ENCODE measurements around the gene MEAF6.
"Not testable (repeated sequence)": the region's sequence is repeated elsewhere in the genome, so short reads cannot be mapped to it uniquely, and the experiment has no call there.

The MEAF6 gene

DNA sequence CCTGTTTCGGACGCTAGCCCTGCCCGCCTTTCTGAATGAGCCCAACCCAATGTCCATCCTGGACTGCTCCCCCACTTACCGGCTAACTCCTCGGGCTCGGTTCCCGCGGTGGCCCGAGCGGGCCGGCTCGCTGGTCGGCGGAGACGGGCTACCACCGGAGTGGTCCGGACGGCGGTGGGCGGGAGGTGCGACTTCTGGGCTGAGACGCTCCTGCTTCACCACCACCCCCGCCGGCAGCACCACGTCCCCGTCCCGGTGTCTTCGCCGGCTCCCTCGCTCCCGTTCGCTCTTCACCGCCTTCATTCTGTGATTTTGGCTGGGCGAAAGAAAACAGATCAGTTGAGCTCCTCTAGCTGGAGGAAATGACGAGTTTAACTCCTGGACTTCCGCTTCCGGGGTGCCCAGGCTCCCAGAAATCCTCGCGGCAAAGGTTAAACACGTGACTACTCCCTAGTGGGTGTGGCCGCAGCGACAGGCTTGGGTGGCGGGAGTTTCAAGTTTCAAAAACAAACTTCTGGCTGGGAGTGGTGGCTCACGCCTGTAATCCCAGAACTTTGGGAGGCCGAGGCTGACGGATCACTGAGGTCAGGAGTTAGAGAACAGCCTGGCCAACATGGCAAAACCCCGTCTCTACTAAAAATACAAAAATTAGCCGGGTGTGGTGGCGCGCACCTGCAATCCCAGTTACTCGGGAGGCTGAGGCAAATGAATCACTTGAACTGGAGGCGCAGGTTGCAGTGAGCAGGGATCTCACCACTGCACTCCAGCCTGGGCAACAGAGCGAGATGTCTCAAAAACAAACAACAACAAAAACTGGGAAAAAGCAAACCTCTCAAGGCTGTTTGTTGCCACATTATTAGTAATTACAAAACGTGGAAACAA, 39.6 kb upstream of the MEAF6 start, which contains the start of gene SNIP1:
TSS of gene SNIP1 (minus strand) at position 367 of the 882 bp plus-strand sequence. CDS start at position 303, 64 bp downstream.
- H3K36me3 ChIP-seq (ENCODE audit: control insufficient read depth, insufficient read depth, low read length), result peaks cover 5% of the 10 kb centered on the region
- DNase-seq, result peak; percentile 79 to 89 (median 87)
- peak within 1 kb of the TSS; percentile 88 for H3K27ac ChIP-seq (ENCODE audit: insufficient read depth, low read length, poor library complexity, severe bottlenecking)
- no peaks in the 10 kb centered on the region for H3K27me3 ChIP-seq (replicated peaks; ENCODE audit: control insufficient read depth, insufficient read depth, low read length, poor library complexity, severe bottlenecking)
- H3K9me3 ChIP-seq (ENCODE audit: control insufficient read depth, low read length), result no peaks in the 10 kb centered on the region
- peaks cover 12% of the 10 kb centered on the region for H3K4me1 ChIP-seq (ENCODE audit: control insufficient read depth, insufficient read depth, low read length, poor library complexity, severe bottlenecking)
- H3K4me3 ChIP-seq (ENCODE audit: insufficient read depth, low read depth, low read length, poor library complexity, severe bottlenecking), result peak within 1 kb of the TSS; percentile 98

DNA sequence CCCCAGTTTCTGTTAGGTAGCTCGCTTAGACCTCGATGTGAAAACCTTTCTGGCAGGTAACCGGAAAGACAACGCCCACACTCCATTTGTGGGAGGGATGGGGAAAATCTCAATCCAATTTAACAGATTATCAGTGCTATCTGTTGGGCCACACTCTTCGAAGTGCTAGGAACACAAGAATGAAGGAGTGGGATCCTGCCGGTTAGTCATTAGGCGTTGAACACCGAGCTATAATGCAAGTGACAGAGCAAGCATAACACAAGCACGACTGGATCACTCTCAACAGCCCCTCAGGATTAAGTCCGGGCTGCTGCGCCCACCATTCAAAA, 39.0 kb upstream of the MEAF6 start:
- peaks cover 10% of the 10 kb centered on the region for H3K36me3 ChIP-seq (ENCODE audit: control insufficient read depth, insufficient read depth, low read length)
- H3K4me1 ChIP-seq (ENCODE audit: control insufficient read depth, insufficient read depth, low read length, poor library complexity, severe bottlenecking), result peaks cover 12% of the 10 kb centered on the region
- no peaks in the 10 kb centered on the region for H3K27me3 ChIP-seq (replicated peaks; ENCODE audit: control insufficient read depth, insufficient read depth, low read length, poor library complexity, severe bottlenecking)
- no peak for DNase-seq
- peak overlapping the region; percentile 88 for H3K27ac ChIP-seq (ENCODE audit: insufficient read depth, low read length, poor library complexity, severe bottlenecking)
- H3K4me3 ChIP-seq (ENCODE audit: insufficient read depth, low read depth, low read length, poor library complexity, severe bottlenecking), result peak overlapping the region; percentile 98
- no peaks in the 10 kb centered on the region for H3K9me3 ChIP-seq (ENCODE audit: control insufficient read depth, low read length)

DNA sequence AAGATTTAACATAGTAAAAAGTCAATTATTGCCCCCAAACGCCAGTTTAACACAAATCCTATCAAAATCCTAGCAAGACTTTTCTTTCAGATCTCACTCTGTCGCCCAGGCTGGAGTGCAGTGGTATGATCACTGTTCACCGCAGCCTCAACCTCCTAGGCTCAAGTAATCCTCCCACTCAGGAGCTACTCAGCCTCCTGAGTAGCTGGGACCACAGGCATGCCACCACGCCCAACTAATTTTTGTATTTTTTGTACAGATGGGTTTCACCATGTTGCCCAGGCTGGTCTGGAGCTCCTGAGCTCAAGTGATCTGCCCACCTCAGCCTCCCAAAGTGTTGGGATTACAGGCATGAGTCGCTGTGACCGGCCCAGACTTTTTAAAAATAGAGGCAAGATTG, 34.8 kb upstream of the MEAF6 start:
- H3K4me1 ChIP-seq (ENCODE audit: control insufficient read depth, insufficient read depth, low read length, poor library complexity, severe bottlenecking), result peaks cover 12% of the 10 kb centered on the region
- H3K27me3 ChIP-seq (replicated peaks; ENCODE audit: control insufficient read depth, insufficient read depth, low read length, poor library complexity, severe bottlenecking), result no peaks in the 10 kb centered on the region
- no peak overlapping the region for H3K27ac ChIP-seq (ENCODE audit: insufficient read depth, low read length, poor library complexity, severe bottlenecking)
- DNase-seq, result no peak
- no peaks in the 10 kb centered on the region for H3K9me3 ChIP-seq (ENCODE audit: control insufficient read depth, low read length)
- H3K4me3 ChIP-seq (ENCODE audit: insufficient read depth, low read depth, low read length, poor library complexity, severe bottlenecking), result no peak overlapping the region
- peaks cover 38% of the 10 kb centered on the region for H3K36me3 ChIP-seq (ENCODE audit: control insufficient read depth, insufficient read depth, low read length)

DNA sequence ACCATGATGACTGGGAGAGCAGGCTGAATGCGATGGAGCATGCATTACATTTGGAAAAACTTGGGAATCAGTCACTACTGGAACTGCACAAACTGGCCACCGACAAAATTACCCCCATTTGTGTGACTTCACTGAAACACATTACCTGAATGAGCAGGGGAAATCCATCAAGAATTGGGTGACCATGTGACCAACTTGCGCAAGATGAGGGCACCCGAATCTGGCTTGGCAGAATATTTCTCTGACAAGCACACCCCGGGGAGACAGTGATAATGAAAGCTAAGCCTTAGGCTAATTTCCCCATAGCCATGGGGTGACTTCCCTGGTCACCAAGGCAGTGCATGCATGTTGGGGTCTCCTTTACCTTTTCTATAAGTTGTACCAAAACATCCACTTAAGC, 30.5 kb upstream of the MEAF6 start:
- H3K36me3 ChIP-seq (ENCODE audit: control insufficient read depth, insufficient read depth, low read length), result peaks cover 48% of the 10 kb centered on the region

DNA sequence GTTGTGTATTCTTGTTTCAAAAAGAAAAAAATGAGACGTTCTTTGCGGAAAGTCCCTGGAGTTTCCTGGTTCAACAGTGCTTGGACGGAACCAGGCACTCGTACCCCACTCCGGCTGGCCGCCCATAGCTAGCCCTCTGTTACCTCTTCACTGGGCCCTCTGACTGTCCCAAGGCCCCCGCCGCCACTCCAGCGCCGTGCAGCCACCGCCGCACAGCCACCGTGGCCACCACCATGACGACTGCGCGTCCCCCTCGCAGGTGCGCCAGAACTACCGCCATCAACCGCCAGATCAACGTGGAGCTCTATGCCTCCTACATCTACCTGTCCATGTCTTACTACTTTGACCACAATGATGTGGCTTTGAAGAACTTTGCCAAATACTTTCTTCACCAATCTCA, 30.0 kb upstream of the MEAF6 start:
- Histone ChIP-seq H3K27ac (ENCODE audit: insufficient read depth, low read length, poor library complexity, severe bottlenecking) (no peak overlapping the region), H3K27me3 (replicated peaks; ENCODE audit: control insufficient read depth, insufficient read depth, low read length, poor library complexity, severe bottlenecking) (no peaks in the 10 kb centered on the region), H3K9me3 (ENCODE audit: control insufficient read depth, low read length) (no peaks in the 10 kb centered on the region), H3K4me1 (ENCODE audit: control insufficient read depth, insufficient read depth, low read length, poor library complexity, severe bottlenecking) (no peaks in the 10 kb centered on the region), H3K4me3 (ENCODE audit: insufficient read depth, low read depth, low read length, poor library complexity, severe bottlenecking) (no peak overlapping the region), H3K36me3 (ENCODE audit: control insufficient read depth, insufficient read depth, low read length) (peaks cover 52% of the 10 kb centered on the region)
- no peak for DNase-seq

More for the DNA sequence above, 30.5 kb upstream of the MEAF6 start:
- no peak overlapping the region for H3K4me3 ChIP-seq (ENCODE audit: insufficient read depth, low read depth, low read length, poor library complexity, severe bottlenecking)
- no peaks in the 10 kb centered on the region for H3K4me1 ChIP-seq (ENCODE audit: control insufficient read depth, insufficient read depth, low read length, poor library complexity, severe bottlenecking)
- H3K27me3 ChIP-seq (replicated peaks; ENCODE audit: control insufficient read depth, insufficient read depth, low read length, poor library complexity, severe bottlenecking), result no peaks in the 10 kb centered on the region
- DNase-seq, result no peak
- no peaks in the 10 kb centered on the region for H3K9me3 ChIP-seq (ENCODE audit: control insufficient read depth, low read length)
- H3K27ac ChIP-seq (ENCODE audit: insufficient read depth, low read length, poor library complexity, severe bottlenecking), result no peak overlapping the region

DNA sequence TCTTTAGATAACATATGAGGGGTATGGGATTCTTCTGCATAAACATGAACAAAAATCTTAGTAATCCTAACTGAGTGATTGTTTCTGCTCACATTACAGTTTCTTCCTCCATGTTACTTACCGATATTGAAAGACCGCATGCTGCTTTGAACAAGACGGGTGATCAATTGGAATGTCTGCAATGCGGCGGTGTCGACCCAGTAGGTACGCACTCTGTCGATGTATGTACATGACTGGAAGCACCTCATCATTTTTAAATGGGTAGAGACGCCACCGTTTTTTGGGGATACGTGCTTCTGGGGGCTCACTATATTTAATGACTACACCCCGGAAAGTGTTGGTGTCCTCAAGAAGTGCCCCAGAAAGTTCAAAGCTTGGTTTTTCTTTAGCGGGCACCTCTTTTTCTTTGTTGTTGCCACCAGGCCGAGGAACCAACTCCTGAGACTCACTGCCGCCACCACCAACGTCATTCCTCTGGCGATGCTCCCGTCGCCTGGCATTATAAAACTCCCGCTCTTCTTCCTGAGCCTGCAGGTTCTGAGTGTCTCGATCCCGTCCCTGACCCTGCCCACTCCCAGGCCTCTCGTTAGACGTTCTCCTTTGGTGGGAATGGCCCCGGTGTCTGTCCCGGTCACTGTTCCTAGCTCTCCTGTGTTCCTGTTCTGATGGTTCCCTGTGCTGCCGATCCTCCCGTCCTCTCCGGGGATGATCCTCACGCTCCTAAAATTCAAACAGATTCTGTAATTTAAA, 25.6 kb upstream of the MEAF6 start:
- Histone ChIP-seq H3K27ac (ENCODE audit: insufficient read depth, low read length, poor library complexity, severe bottlenecking) (no peak overlapping the region), H3K4me3 (ENCODE audit: insufficient read depth, low read depth, low read length, poor library complexity, severe bottlenecking) (no peak overlapping the region), H3K36me3 (ENCODE audit: control insufficient read depth, insufficient read depth, low read length) (peaks cover 56% of the 10 kb centered on the region), H3K9me3 (ENCODE audit: control insufficient read depth, low read length) (no peaks in the 10 kb centered on the region), H3K4me1 (ENCODE audit: control insufficient read depth, insufficient read depth, low read length, poor library complexity, severe bottlenecking) (no peaks in the 10 kb centered on the region), H3K27me3 (replicated peaks; ENCODE audit: control insufficient read depth, insufficient read depth, low read length, poor library complexity, severe bottlenecking) (no peaks in the 10 kb centered on the region)
- DNase-seq, result no peak

DNA sequence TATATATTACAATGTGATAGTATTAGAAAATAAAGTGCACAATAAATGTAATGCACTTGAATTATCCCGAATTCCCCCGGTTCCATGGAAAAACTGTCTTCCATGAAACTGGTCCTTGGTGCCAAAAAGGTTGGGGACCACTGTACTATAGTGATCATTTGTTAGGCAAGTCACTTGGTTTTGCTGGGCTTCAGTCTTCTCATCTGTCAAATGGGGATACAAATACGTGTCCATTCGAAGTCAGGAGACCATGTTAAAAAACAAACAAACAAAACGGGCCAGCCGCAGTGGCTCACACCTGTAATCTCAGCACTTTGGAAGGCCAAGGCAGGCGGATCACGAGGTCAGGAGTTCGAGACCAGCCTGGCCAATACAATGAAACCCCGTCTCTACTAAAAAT, 24.6 kb upstream of the MEAF6 start:
- H3K4me3 ChIP-seq (ENCODE audit: insufficient read depth, low read depth, low read length, poor library complexity, severe bottlenecking); H3K27me3 ChIP-seq (replicated peaks; ENCODE audit: control insufficient read depth, insufficient read depth, low read length, poor library complexity, severe bottlenecking); H3K9me3 ChIP-seq (ENCODE audit: control insufficient read depth, low read length); H3K27ac ChIP-seq (ENCODE audit: insufficient read depth, low read length, poor library complexity, severe bottlenecking); DNase-seq; H3K4me1 ChIP-seq (ENCODE audit: control insufficient read depth, insufficient read depth, low read length, poor library complexity, severe bottlenecking): not testable (repeated sequence)
- H3K36me3 ChIP-seq (ENCODE audit: control insufficient read depth, insufficient read depth, low read length), result peaks cover 48% of the 10 kb centered on the region

DNA sequence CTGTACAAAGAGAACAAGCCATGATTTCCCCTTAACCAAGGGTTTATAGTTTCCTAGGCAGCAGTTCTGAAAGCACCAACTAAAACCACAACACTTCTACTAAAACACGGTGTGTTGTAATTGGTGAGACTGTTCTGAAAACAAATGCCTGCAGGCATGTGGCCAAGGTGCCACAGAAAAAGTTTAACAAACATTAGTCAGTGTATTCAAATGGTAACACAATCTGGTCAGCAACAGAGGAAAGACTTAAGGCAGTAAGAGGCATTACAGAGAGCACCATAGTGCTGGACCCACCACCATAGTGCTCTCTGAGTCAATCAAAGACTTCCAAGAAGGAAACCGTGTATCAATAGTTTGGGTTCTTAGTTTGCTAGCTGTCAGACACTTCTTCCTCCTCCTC, 22.8 kb upstream of the MEAF6 start:
- DNase-seq, result no peak
- no peak overlapping the region for H3K4me3 ChIP-seq (ENCODE audit: insufficient read depth, low read depth, low read length, poor library complexity, severe bottlenecking)
- H3K36me3 ChIP-seq (ENCODE audit: control insufficient read depth, insufficient read depth, low read length), result peaks cover 45% of the 10 kb centered on the region
- no peaks in the 10 kb centered on the region for H3K27me3 ChIP-seq (replicated peaks; ENCODE audit: control insufficient read depth, insufficient read depth, low read length, poor library complexity, severe bottlenecking)
- no peak overlapping the region for H3K27ac ChIP-seq (ENCODE audit: insufficient read depth, low read length, poor library complexity, severe bottlenecking)
- H3K9me3 ChIP-seq (ENCODE audit: control insufficient read depth, low read length), result no peaks in the 10 kb centered on the region
- no peaks in the 10 kb centered on the region for H3K4me1 ChIP-seq (ENCODE audit: control insufficient read depth, insufficient read depth, low read length, poor library complexity, severe bottlenecking)

DNA sequence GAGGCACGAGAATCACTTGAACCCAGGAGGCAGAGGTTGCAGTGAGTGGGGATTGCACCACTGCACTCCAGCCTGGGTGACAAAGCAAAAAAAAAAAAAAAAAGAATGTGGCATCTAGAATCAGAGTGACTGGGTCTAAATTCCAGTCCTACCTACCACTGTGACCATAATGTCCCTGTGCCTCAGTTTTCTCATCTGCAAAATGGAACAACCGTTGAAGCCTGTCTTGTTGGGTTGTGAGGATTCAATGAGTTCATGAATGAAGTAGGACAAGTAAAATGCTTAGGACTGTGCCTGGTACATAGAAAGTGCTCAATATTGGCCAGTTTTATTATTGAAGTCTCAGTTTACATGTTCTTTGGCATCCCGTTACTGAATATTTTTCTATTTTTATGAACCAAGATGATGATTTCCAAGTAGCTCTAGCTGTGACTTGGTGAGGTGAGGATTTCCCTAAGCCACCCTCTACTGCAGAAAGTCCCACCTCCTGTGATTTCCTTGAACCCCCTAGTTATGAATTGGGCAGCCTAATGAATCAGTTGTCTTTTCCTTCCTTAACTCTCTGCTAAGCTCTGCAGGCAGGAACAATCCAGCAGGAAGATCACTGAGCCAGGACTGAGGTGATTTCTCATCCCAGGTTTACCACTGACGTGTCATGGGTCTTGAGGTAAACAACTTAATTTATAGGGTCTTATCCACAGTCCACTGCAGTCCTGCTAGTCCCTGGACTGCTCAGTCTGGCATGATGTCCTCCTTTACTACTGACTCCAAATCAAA, 18.9 kb upstream of the MEAF6 start:
- no peak overlapping the region for H3K4me3 ChIP-seq (ENCODE audit: insufficient read depth, low read depth, low read length, poor library complexity, severe bottlenecking)
- no peak for DNase-seq
- no peaks in the 10 kb centered on the region for H3K27me3 ChIP-seq (replicated peaks; ENCODE audit: control insufficient read depth, insufficient read depth, low read length, poor library complexity, severe bottlenecking)
- H3K27ac ChIP-seq (ENCODE audit: insufficient read depth, low read length, poor library complexity, severe bottlenecking), result no peak overlapping the region
- H3K9me3 ChIP-seq (ENCODE audit: control insufficient read depth, low read length), result no peaks in the 10 kb centered on the region
- peaks cover 20% of the 10 kb centered on the region for H3K36me3 ChIP-seq (ENCODE audit: control insufficient read depth, insufficient read depth, low read length)
- no peaks in the 10 kb centered on the region for H3K4me1 ChIP-seq (ENCODE audit: control insufficient read depth, insufficient read depth, low read length, poor library complexity, severe bottlenecking)

Measured in effector memory CD4-positive, alpha-beta T cell (primary cell).